ENCODE measurements around the gene BORCS6. TPM values are rescaled to one million over a fixed set of nuclear protein-coding genes. Genes with fewer than 3 reads are reported as not detected.

BORCS6 gene
- total RNA-seq, 1 experiment from 2014 or later: 6.4 TPM

DNA sequence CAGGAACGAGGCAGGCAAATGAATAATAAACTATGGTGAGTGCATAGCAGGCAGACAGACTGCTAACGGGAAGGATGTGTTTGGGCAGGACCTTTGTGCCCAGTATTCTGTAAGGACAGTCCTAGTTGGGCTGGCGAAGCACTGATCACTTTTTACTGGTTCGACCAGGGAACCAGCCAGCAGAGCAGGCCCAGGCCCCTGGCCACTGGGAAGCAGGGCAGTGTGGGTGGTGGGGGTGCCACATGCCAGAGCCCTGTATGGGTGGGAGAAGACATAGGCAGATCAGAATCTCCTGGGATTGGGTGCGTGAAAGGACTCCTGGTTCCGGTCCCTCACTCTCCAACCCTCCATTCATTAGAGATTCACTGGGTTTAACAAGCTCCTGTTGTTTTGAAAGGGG is 23.2 kb downstream of the BORCS6 start:
- H3K9me3 ChIP-seq (ENCODE audit: control insufficient read depth in 1 of 2, insufficient read depth in 1 of 2, low read depth in 1 of 2, low read length in 2 of 2): no peaks in the 10 kb centered on the region
- H4K20me1 ChIP-seq (ENCODE audit: insufficient read depth): no peaks in the 10 kb centered on the region
- DNase-seq (ENCODE audit: low read depth, low spot score) (no peak), ATAC-seq (no peak)
- intact Hi-C loops (cut with micrococcal nuclease): no loop called here
- H3K4me1 ChIP-seq (ENCODE audit: control insufficient read depth in 1 of 2, insufficient read depth in 2 of 2, low read length in 2 of 2): peaks cover 20 to 25% of the 10 kb centered on the region in 2 experiments
- H3K9ac ChIP-seq (ENCODE audit: low read length): no peak overlapping the region
- no peak overlapping the region for H3K4me2 ChIP-seq (ENCODE audit: low read length)
- H3K79me2 ChIP-seq (ENCODE audit: insufficient read depth, low read length): peaks cover 9% of the 10 kb centered on the region
- H3K9me2 ChIP-seq (ENCODE audit: insufficient read depth): no peaks in the 10 kb centered on the region
- RAD21 ChIA-PET (ENCODE audit: low non-redundant PET in 1 of 2, low total read pairs in 2 of 2, uncharacterized antibody in 2 of 2, unreplicated experiment in 2 of 2): no interaction called here
- H3K27me3 ChIP-seq (ENCODE audit: insufficient read depth, low read length): no peaks in the 10 kb centered on the region
- POLR2A ChIA-PET: no interaction called here
- no peak overlapping the region for H3K4me3 ChIP-seq (replicated peaks in 1 of 2; ENCODE audit: low read depth in 1 of 2, low read length in 2 of 2)
- CTCF ChIA-PET: interaction anchor here (1.3 kb wide), 1 partner anchor 48 kb away, joined by 3 read pairs; no protein-coding TSS in a partner anchor
- BruUV-seq (replicated peaks): no TSS peak
- no peak overlapping the region for H2AFZ ChIP-seq (ENCODE audit: low read depth, low read length, poor library complexity, severe bottlenecking)
- no peak overlapping the region for H3K27ac ChIP-seq (ENCODE audit: low read depth, low read length)
- TF ChIP-seq EZH2phosphoT487 (IDR thresholded peaks at IDR 0.05; ENCODE audit: borderline replicate concordance): no peak
- no peak for TF ChIP-seq SP1 (IDR thresholded peaks at IDR 0.05; ENCODE audit: low read depth)
- TF ChIP-seq ZNF274 (IDR thresholded peaks at IDR 0.05; ENCODE audit: low read depth, low read length): no peak
- TF ChIP-seq JUND (IDR thresholded peaks at IDR 0.05): no peak
- TF ChIP-seq ATF3 (IDR thresholded peaks at IDR 0.05): no peak
- TF ChIP-seq CEBPB (IDR thresholded peaks at IDR 0.05; ENCODE audit: low read depth): no peak
- no peak for TF ChIP-seq ZBTB33 (IDR thresholded peaks at IDR 0.05; ENCODE audit: extremely low read depth, insufficient replicate concordance, low read length)
- TF ChIP-seq POLR2A (IDR thresholded peaks at IDR 0.05; ENCODE audit: borderline replicate concordance, extremely low read depth, insufficient read depth, insufficient read length): no peak
- TF ChIP-seq, protein P1, sequence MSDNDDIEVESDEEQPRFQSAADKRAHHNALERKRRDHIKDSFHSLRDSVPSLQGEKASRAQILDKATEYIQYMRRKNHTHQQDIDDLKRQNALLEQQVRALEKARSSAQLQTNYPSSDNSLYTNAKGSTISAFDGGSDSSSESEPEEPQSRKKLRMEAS (IDR thresholded peaks at IDR 0.05): no peak
- TF ChIP-seq EZH2 (IDR thresholded peaks at IDR 0.05): no peak
- no peak for TF ChIP-seq YY1 (IDR thresholded peaks at IDR 0.05; ENCODE audit: extremely low read depth, insufficient replicate concordance, low read depth, low read length)
- TF ChIP-seq SIN3A (IDR thresholded peaks at IDR 0.05; ENCODE audit: low read depth): no peak
- TF ChIP-seq TCF7L2 (IDR thresholded peaks at IDR 0.05; ENCODE audit: borderline replicate concordance, extremely low read depth, insufficient read depth, insufficient read length): no peak
- TF ChIP-seq CBX3 (IDR thresholded peaks at IDR 0.05; ENCODE audit: low read depth): no peak
- TF ChIP-seq SRF (IDR thresholded peaks at IDR 0.05; ENCODE audit: low read depth): no peak
- TF ChIP-seq EGR1 (IDR thresholded peaks at IDR 0.05; ENCODE audit: low read depth): no peak
- no peaks in the 10 kb centered on the region for H3K36me3 ChIP-seq (ENCODE audit: control insufficient read depth in 1 of 2, insufficient read depth in 2 of 2, low read length in 2 of 2)
